Breast epithelium (tissue), 3 donors: ENCODE measurements around the gene PARG.
"Not testable (repeated sequence)": the region's sequence is repeated elsewhere in the genome, so short reads cannot be mapped to it uniquely, and the experiment has no call there.

Source experiments
- POLR2A ChIP-seq: fragments of 450-650 bp; IDR thresholded peaks from one replicate; pipeline ENCODE4 v1.6.1; 2016; ENCODE audit warnings: antibody characterized with exemption, mild to moderate bottlenecking, moderate library complexity
- POLR2AphosphoS5 ChIP-seq, 3 donors: sonication (generic); formaldehyde crosslinking; IDR thresholded peaks; one replicate each; pipeline ENCODE4 v1.6.1; 2017; ENCODE audit warnings: antibody characterized with exemption in 3 of 3
- TF ChIP-seq, protein P1 (sequence below), 3 donors: fragments of 450-650 bp; IDR thresholded peaks; one replicate each; pipeline ENCODE4 v1.5.1; 2016 to 2017; ENCODE audit warnings: antibody characterized with exemption in 3 of 3, mild to moderate bottlenecking in 3 of 3, moderate library complexity in 3 of 3

DNA sequence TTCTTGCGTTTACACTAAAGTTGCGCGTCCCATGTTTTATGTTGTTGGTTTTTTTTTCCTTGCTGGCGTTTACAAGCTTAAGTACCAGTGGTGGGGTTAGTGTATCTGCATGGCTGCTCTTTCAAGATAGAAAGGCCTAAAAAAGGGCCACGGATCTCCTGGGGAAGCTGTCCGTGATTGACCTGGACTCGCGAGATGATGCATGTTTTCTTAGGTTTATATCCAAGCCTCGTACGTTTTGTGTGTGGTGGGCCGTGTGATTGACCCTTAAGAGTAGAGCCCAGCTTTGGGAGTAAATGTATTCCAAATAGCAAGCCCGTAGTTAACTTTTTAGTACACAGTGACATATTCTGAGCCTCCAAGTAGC, 495 bp upstream of the PARG start:
- TF ChIP-seq POLR2A; POLR2AphosphoS5 (IDR thresholded peaks at IDR 0.05): not testable (repeated sequence)
- TF ChIP-seq, protein P1, sequence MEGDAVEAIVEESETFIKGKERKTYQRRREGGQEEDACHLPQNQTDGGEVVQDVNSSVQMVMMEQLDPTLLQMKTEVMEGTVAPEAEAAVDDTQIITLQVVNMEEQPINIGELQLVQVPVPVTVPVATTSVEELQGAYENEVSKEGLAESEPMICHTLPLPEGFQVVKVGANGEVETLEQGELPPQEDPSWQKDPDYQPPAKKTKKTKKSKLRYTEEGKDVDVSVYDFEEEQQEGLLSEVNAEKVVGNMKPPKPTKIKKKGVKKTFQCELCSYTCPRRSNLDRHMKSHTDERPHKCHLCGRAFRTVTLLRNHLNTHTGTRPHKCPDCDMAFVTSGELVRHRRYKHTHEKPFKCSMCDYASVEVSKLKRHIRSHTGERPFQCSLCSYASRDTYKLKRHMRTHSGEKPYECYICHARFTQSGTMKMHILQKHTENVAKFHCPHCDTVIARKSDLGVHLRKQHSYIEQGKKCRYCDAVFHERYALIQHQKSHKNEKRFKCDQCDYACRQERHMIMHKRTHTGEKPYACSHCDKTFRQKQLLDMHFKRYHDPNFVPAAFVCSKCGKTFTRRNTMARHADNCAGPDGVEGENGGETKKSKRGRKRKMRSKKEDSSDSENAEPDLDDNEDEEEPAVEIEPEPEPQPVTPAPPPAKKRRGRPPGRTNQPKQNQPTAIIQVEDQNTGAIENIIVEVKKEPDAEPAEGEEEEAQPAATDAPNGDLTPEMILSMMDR (IDR thresholded peaks at IDR 0.05): not testable (repeated sequence)
